GM23338 (cell line): ENCODE measurements around the gene ACTL6B. TPM values are rescaled to one million over a fixed set of nuclear protein-coding genes. Genes with fewer than 3 reads are reported as not detected.

Experiments
- ATAC-seq: fragments of 200-7000 bp; cut with Tn5 transposase; 3 replicates; pipeline ENCODE4 v1.9.1; 2020
- DNase-seq: peaks from one replicate; pipeline ENCODE4 v3.0.0-alpha.2; 2015; ENCODE audit warnings: low spot score
- H2AFZ ChIP-seq: fragments of 200-600 bp; sonication (generic); 2 replicates; pipeline ENCODE4 v1.8.0; 2016; ENCODE audit warnings: antibody characterized with exemption, mild to moderate bottlenecking, moderate library complexity
- H3F3A ChIP-seq: fragments of 200-600 bp; sonication (generic); replicated peaks from 2 replicates; pipeline ENCODE4 v1.8.0; 2017; ENCODE audit warnings: antibody characterized with exemption, mixed run types, low read depth
- H3K27ac ChIP-seq: fragments of 200-600 bp; sonication (generic); 2 replicates; pipeline ENCODE4 v1.6.1; 2016; ENCODE audit warnings: low read depth
- H3K27me3 ChIP-seq: fragments of 200-600 bp; sonication (generic); 2 replicates; pipeline ENCODE4 v1.8.0; 2016; ENCODE audit warnings: mild to moderate bottlenecking, mixed run types, moderate library complexity; ENCODE audit not compliant: insufficient read depth
- H3K36me3 ChIP-seq: fragments of 200-600 bp; sonication (generic); 2 replicates; pipeline ENCODE4 v1.8.0; 2016; ENCODE audit warnings: mild to moderate bottlenecking; ENCODE audit not compliant: insufficient read depth
- H3K4me1 ChIP-seq: fragments of 200-600 bp; sonication (generic); 2 replicates; pipeline ENCODE4 v1.8.0; 2016; ENCODE audit warnings: mild to moderate bottlenecking, moderate library complexity; ENCODE audit not compliant: insufficient read depth
- H3K4me2 ChIP-seq: fragments of 200-600 bp; sonication (generic); 2 replicates; pipeline ENCODE4 v1.7.1; 2017; ENCODE audit warnings: mixed run types
- H3K4me3 ChIP-seq: fragments of 200-600 bp; sonication (generic); 2 replicates; pipeline ENCODE4 v1.6.1; 2016; ENCODE audit warnings: mixed run types
- H3K79me2 ChIP-seq: fragments of 200-600 bp; sonication (generic); replicated peaks from 2 replicates; pipeline ENCODE4 v1.8.0; 2017; ENCODE audit warnings: mild to moderate bottlenecking; ENCODE audit not compliant: insufficient read depth
- H3K9me2 ChIP-seq: fragments of 200-600 bp; sonication (generic); 2 replicates; pipeline ENCODE4 v1.8.0; 2017; ENCODE audit not compliant: insufficient read depth
- H4K20me1 ChIP-seq: fragments of 200-600 bp; sonication (generic); replicated peaks from 2 replicates; pipeline ENCODE4 v1.8.0; 2017; ENCODE audit warnings: mild to moderate bottlenecking; ENCODE audit not compliant: insufficient read depth
- H3K27ac Mint-ChIP-seq: 2 replicates; pipeline ENCODE4 v1.8.0; 2020; ENCODE audit warnings: inconsistent platforms, mild to moderate bottlenecking, moderate library complexity, mixed read lengths
- H3K27me3 Mint-ChIP-seq: 3 replicates; pipeline ENCODE4 v1.8.0; 2022; ENCODE audit warnings: low read depth, mild to moderate bottlenecking, moderate library complexity, mixed read lengths, inconsistent platforms; ENCODE audit not compliant: insufficient read depth, poor library complexity
- H3K36me3 Mint-ChIP-seq: 3 replicates; pipeline ENCODE4 v1.8.0; 2021; ENCODE audit warnings: low read depth, mild to moderate bottlenecking, inconsistent platforms, moderate library complexity, mixed read lengths
- H3K4me1 Mint-ChIP-seq: 3 replicates; pipeline ENCODE4 v1.8.0; 2020; ENCODE audit warnings: mild to moderate bottlenecking, inconsistent platforms, mixed read lengths
- H3K4me3 Mint-ChIP-seq: 3 replicates; pipeline ENCODE4 v1.8.0; 2021; ENCODE audit warnings: moderate library complexity, mild to moderate bottlenecking, inconsistent platforms, mixed read lengths
- H3K9me3 Mint-ChIP-seq: 3 replicates; pipeline ENCODE4 v1.8.0; 2020; ENCODE audit warnings: moderate library complexity, mild to moderate bottlenecking, inconsistent platforms, mixed read lengths
- JUNB ChIP-seq: IDR thresholded peaks from one replicate; pipeline ENCODE4 v1.6.1; 2016; ENCODE audit warnings: antibody characterized with exemption; ENCODE audit not compliant: unreplicated experiment
- POLR2AphosphoS5 ChIP-seq: IDR thresholded peaks from 2 replicates; pipeline ENCODE4 v1.6.1; 2016; ENCODE audit warnings: antibody characterized with exemption, low read depth
- STAT1 ChIP-seq: IDR thresholded peaks from one replicate; pipeline ENCODE4 v1.6.1; 2016; ENCODE audit warnings: antibody characterized with exemption; ENCODE audit not compliant: unreplicated experiment
- polyA plus RNA-seq: library from polyadenylated mRNA; unstranded; fragments of >200 nt; fragmentation: Nextera tagmentation; extraction: Ambion mirVana; gene quantifications from 2 replicates; pipeline ENCODE4 v1.2.1, GENCODE V29; 2016
- total RNA-seq: library from RNA; depleted of rRNA; stranded (reverse); fragments of >200 nt; shearing (Covaris generic); gene quantifications from 2 replicates; pipeline ENCODE4 v1.2.3, GENCODE V29; 2014
- TF ChIP-seq, protein P1 (sequence below), 2 experiments: fragments of 200-600 bp in 1 of 2; sonication (generic) in 1 of 2; conservative IDR thresholded peaks; 2 replicates each; pipeline versions ENCODE4 v1.5.1 to v1.6.1; 2016 to 2017; ENCODE audit warnings: antibody characterized with exemption in 2 of 2, low read depth in 2 of 2, mild to moderate bottlenecking in 2 of 2, moderate library complexity in 1 of 2
- TF ChIP-seq, protein P2 (sequence below): IDR thresholded peaks from one replicate; pipeline ENCODE4 v1.6.1; 2018; ENCODE audit warnings: antibody characterized with exemption; ENCODE audit not compliant: unreplicated experiment

ACTL6B gene
- total and polyA plus RNA-seq, 2 experiments from 2014 or later, result 0.69 to 2.5 TPM

DNA sequence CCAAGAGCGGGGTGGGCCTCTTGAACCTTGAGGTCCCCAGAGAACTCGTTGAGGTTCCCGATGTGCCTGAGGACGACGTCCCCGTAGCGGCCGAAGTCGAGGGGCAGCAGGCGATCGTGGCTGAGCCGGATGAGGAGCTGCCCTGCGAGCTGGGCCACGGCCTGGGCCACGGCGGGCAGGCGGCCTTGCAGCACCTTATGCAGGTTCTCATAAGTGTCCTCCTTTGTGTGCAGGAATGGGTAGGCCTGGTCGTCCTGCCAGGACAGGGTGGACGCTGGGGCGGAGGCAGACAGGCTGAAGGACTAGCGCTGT lies 29.1 kb downstream of the ACTL6B start:
- Histone ChIP-seq H3K4me2 (peak overlapping the region; percentile 96), H3K79me2 (no peaks in the 10 kb centered on the region), H3K27me3 (peaks cover 6% of the 10 kb centered on the region; the same call in 1 of the 2 replicates), H4K20me1 (no peaks in the 10 kb centered on the region), H2AFZ (0 out of 2 replicates have a peak overlapping the region, but pooled peaks have one; percentile 83), H3K36me3 (no peaks in the 10 kb centered on the region), H3K27ac (no peak overlapping the region), H3K4me3 (peak overlapping the region; percentile 74), H3K9me2 (no peaks in the 10 kb centered on the region), H3K4me1 (peaks cover 15% of the 10 kb centered on the region), H3F3A (0 out of 2 replicates have a peak, but pooled peaks cover 2% of the 10 kb centered on the region)
- peaks cover 6% of the 10 kb centered on the region; the same call in 2 of the 3 replicates for H3K4me1 Mint-ChIP-seq
- ATAC-seq (no peak; the same call in 2 of the 3 replicates), DNase-seq (no peak)
- no peak overlapping the region for H3K27ac Mint-ChIP-seq
- no peak for TF ChIP-seq POLR2AphosphoS5
- TF ChIP-seq, protein P1, sequence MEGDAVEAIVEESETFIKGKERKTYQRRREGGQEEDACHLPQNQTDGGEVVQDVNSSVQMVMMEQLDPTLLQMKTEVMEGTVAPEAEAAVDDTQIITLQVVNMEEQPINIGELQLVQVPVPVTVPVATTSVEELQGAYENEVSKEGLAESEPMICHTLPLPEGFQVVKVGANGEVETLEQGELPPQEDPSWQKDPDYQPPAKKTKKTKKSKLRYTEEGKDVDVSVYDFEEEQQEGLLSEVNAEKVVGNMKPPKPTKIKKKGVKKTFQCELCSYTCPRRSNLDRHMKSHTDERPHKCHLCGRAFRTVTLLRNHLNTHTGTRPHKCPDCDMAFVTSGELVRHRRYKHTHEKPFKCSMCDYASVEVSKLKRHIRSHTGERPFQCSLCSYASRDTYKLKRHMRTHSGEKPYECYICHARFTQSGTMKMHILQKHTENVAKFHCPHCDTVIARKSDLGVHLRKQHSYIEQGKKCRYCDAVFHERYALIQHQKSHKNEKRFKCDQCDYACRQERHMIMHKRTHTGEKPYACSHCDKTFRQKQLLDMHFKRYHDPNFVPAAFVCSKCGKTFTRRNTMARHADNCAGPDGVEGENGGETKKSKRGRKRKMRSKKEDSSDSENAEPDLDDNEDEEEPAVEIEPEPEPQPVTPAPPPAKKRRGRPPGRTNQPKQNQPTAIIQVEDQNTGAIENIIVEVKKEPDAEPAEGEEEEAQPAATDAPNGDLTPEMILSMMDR (conservative IDR thresholded peaks at IDR 0.05; ENCODE audit: low read depth in 2 of 2), result no peak
- peaks cover 24% of the 10 kb centered on the region for H3K27me3 Mint-ChIP-seq
- H3K36me3 Mint-ChIP-seq, result no peaks in the 10 kb centered on the region; the same call in 2 of the 3 replicates
- peak overlapping the region; percentile 69 for H3K4me3 Mint-ChIP-seq
- H3K9me3 Mint-ChIP-seq, result no peaks in the 10 kb centered on the region; the same call in 2 of the 3 replicates

DNA sequence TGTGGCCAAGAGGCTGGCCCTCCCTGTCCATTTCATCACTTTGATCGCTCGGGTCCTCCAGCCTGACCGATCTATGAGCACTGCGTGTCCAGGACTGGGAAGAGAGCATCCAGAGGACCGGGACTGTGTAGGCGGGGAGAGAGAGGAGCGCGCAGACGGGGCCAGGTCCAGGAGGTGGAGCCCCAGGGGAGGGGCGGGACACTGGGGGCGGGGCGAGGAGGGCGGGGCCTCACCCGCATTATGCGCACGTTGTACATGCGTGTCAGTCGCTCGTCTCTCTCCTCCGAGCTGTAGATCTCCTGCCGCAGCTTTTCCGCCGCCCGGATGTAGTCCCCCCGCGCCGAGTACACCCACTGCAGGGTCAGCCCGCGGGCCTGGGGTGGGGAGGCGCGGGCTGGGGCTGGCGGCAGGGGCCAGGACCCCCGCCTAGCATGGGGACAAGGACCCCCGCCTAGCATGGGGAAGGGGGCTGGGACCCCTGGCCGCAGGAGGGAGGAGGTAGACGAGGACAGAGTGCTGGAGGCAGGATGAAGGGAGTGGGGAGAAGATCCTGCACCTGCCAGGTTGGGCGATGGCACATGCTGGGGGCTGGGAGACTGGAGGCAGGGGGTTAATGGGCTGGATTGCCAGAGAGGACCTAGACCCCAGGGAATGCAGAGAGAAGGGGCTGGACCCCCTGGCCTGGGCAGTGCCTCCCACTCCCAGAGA lies 29.6 kb downstream of the ACTL6B start:
- peak; percentile 92 for ATAC-seq
- no peak overlapping the region for H3K27ac ChIP-seq
- peaks cover 15% of the 10 kb centered on the region for H3K4me1 ChIP-seq
- peak overlapping the region; percentile 90 for H2AFZ ChIP-seq
- peak overlapping the region; percentile 74 for H3K4me3 ChIP-seq
- no peaks in the 10 kb centered on the region for H4K20me1 ChIP-seq
- H3K36me3 ChIP-seq, result no peaks in the 10 kb centered on the region
- Mint-ChIP-seq H3K9me3 (no peaks in the 10 kb centered on the region; the same call in 2 of the 3 replicates), H3K27me3 (peaks cover 25% of the 10 kb centered on the region), H3K4me1 (peaks cover 5% of the 10 kb centered on the region; the same call in 2 of the 3 replicates), H3K4me3 (peak overlapping the region; percentile 69), H3K36me3 (no peaks in the 10 kb centered on the region; the same call in 2 of the 3 replicates), H3K27ac (no peak overlapping the region)
- peaks cover 4% of the 10 kb centered on the region; the same call in 1 of the 2 replicates for H3K27me3 ChIP-seq
- H3K9me2 ChIP-seq, result no peaks in the 10 kb centered on the region
- peak overlapping the region; percentile 96 for H3K4me2 ChIP-seq
- DNase-seq, result peak; percentile 89
- H3K79me2 ChIP-seq, result no peaks in the 10 kb centered on the region
- TF ChIP-seq STAT1 (no peak), POLR2AphosphoS5 (peak; percentile 76), JUNB (no peak)
- TF ChIP-seq, protein P2, sequence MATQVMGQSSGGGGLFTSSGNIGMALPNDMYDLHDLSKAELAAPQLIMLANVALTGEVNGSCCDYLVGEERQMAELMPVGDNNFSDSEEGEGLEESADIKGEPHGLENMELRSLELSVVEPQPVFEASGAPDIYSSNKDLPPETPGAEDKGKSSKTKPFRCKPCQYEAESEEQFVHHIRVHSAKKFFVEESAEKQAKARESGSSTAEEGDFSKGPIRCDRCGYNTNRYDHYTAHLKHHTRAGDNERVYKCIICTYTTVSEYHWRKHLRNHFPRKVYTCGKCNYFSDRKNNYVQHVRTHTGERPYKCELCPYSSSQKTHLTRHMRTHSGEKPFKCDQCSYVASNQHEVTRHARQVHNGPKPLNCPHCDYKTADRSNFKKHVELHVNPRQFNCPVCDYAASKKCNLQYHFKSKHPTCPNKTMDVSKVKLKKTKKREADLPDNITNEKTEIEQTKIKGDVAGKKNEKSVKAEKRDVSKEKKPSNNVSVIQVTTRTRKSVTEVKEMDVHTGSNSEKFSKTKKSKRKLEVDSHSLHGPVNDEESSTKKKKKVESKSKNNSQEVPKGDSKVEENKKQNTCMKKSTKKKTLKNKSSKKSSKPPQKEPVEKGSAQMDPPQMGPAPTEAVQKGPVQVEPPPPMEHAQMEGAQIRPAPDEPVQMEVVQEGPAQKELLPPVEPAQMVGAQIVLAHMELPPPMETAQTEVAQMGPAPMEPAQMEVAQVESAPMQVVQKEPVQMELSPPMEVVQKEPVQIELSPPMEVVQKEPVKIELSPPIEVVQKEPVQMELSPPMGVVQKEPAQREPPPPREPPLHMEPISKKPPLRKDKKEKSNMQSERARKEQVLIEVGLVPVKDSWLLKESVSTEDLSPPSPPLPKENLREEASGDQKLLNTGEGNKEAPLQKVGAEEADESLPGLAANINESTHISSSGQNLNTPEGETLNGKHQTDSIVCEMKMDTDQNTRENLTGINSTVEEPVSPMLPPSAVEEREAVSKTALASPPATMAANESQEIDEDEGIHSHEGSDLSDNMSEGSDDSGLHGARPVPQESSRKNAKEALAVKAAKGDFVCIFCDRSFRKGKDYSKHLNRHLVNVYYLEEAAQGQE, result peak; percentile 12
- 0 out of 2 replicates have a peak, but pooled peaks cover 2% of the 10 kb centered on the region for H3F3A ChIP-seq
